ENCODE data around the gene CEP131.

The CEP131 gene

DNA sequence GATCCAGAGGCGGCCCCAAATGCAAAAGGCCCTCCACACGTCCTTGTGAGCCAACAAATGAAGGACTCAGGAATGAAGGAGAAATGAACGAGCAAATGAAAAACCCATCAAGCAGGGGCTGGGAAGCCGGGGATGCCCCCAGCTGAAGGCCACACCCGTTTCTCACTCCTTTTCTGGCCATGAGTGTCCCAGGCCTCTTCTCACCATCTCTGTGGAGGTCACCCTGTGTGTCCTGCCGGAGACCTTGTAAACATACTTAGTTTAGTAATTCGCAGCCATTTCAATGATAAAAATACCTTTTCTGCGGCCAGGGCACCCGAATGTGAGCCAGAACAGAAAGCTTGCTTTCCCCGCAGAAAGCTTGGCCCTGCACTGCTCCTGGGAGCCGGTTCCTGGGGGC lies 35.6 kb downstream of the CEP131 start:
- TF ChIP-seq, protein P1, sequence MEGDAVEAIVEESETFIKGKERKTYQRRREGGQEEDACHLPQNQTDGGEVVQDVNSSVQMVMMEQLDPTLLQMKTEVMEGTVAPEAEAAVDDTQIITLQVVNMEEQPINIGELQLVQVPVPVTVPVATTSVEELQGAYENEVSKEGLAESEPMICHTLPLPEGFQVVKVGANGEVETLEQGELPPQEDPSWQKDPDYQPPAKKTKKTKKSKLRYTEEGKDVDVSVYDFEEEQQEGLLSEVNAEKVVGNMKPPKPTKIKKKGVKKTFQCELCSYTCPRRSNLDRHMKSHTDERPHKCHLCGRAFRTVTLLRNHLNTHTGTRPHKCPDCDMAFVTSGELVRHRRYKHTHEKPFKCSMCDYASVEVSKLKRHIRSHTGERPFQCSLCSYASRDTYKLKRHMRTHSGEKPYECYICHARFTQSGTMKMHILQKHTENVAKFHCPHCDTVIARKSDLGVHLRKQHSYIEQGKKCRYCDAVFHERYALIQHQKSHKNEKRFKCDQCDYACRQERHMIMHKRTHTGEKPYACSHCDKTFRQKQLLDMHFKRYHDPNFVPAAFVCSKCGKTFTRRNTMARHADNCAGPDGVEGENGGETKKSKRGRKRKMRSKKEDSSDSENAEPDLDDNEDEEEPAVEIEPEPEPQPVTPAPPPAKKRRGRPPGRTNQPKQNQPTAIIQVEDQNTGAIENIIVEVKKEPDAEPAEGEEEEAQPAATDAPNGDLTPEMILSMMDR (IDR thresholded peaks at IDR 0.05): no peak
- no peak overlapping the region for H3K27ac ChIP-seq

DNA sequence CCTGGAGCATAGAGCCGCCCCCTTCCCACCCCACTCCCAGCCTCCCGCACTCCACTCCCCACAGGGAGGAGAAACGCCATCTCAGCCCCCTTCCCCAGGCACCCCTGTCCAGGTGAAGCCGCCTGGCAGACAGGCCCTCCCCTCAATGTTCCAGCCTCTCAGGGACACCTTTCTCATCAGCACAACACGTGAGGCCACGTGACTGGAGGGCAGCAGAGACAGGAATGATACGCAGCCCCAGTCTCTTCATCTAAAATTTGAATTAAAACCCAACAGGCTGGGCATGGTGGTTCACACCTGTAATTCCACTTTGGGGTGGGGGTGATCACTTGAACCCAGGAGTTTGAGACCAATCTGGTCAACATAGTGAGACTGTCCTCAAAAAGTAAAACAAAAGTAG lies 36.6 kb downstream of the CEP131 start:
- H3K27me3 ChIP-seq (ENCODE audit: control insufficient read depth, insufficient read depth, low read length): no peaks in the 10 kb centered on the region
- H3K4me2 ChIP-seq (ENCODE audit: low read length): no peak overlapping the region
- no peak overlapping the region for H3K27ac ChIP-seq
- no peaks in the 10 kb centered on the region for H3K36me3 ChIP-seq (ENCODE audit: control insufficient read depth, insufficient read depth, low read length)
- H3K79me2 ChIP-seq: no peaks in the 10 kb centered on the region
- no peak overlapping the region for H3K4me3 ChIP-seq (ENCODE audit: low read depth, low read length)
- no peak overlapping the region for H2AFZ ChIP-seq
- no peak overlapping the region for H3K9ac ChIP-seq
- no peaks in the 10 kb centered on the region for H3K9me3 ChIP-seq (ENCODE audit: control insufficient read depth, low read length)
- no peaks in the 10 kb centered on the region for H3K4me1 ChIP-seq
- TF ChIP-seq, protein P1 (IDR thresholded peaks at IDR 0.05): no peak

More for the DNA sequence above, 35.6 kb downstream of the CEP131 start:
- no peak overlapping the region for H3K9ac ChIP-seq
- H3K4me3 ChIP-seq (ENCODE audit: low read depth, low read length): no peak overlapping the region
- no peak overlapping the region for H3K4me2 ChIP-seq (ENCODE audit: low read length)
- H3K79me2 ChIP-seq: no peaks in the 10 kb centered on the region
- no peaks in the 10 kb centered on the region for H3K27me3 ChIP-seq (ENCODE audit: control insufficient read depth, insufficient read depth, low read length)
- H3K9me3 ChIP-seq (ENCODE audit: control insufficient read depth, low read length): no peaks in the 10 kb centered on the region
- H3K36me3 ChIP-seq (ENCODE audit: control insufficient read depth, insufficient read depth, low read length): no peaks in the 10 kb centered on the region
- no peaks in the 10 kb centered on the region for H3K4me1 ChIP-seq
- no peak overlapping the region for H2AFZ ChIP-seq

GRCh38 chr17:81184555-81184954 lies 38.2 kb downstream of the CEP131 start:
- no peak overlapping the region for H3K27ac ChIP-seq
- no peaks in the 10 kb centered on the region for H3K4me1 ChIP-seq

GRCh38 chr17:81183807-81184206 lies 39.0 kb downstream of the CEP131 start:
- TF ChIP-seq, protein P1 (IDR thresholded peaks at IDR 0.05): no peak
- Histone ChIP-seq H3K4me2 (ENCODE audit: low read length) (no peak overlapping the region), H3K9ac (no peak overlapping the region), H3K27me3 (ENCODE audit: control insufficient read depth, insufficient read depth, low read length) (no peaks in the 10 kb centered on the region), H3K79me2 (no peaks in the 10 kb centered on the region), H3K9me3 (ENCODE audit: control insufficient read depth, low read length) (no peaks in the 10 kb centered on the region), H2AFZ (no peak overlapping the region), H3K36me3 (ENCODE audit: control insufficient read depth, insufficient read depth, low read length) (no peaks in the 10 kb centered on the region), H3K4me1 (no peaks in the 10 kb centered on the region), H3K4me3 (ENCODE audit: low read depth, low read length) (no peak overlapping the region), H3K27ac (no peak overlapping the region)

More at GRCh38 chr17:81184555-81184954, 38.2 kb downstream of the CEP131 start:
- TF ChIP-seq, protein P1 (IDR thresholded peaks at IDR 0.05): no peak
- H3K9me3 ChIP-seq (ENCODE audit: control insufficient read depth, low read length): no peaks in the 10 kb centered on the region
- no peak overlapping the region for H2AFZ ChIP-seq
- H3K4me3 ChIP-seq (ENCODE audit: low read depth, low read length): no peak overlapping the region
- no peaks in the 10 kb centered on the region for H3K36me3 ChIP-seq (ENCODE audit: control insufficient read depth, insufficient read depth, low read length)
- H3K79me2 ChIP-seq: no peaks in the 10 kb centered on the region
- H3K27me3 ChIP-seq (ENCODE audit: control insufficient read depth, insufficient read depth, low read length): no peaks in the 10 kb centered on the region
- no peak overlapping the region for H3K4me2 ChIP-seq (ENCODE audit: low read length)
- H3K9ac ChIP-seq: no peak overlapping the region

DNA sequence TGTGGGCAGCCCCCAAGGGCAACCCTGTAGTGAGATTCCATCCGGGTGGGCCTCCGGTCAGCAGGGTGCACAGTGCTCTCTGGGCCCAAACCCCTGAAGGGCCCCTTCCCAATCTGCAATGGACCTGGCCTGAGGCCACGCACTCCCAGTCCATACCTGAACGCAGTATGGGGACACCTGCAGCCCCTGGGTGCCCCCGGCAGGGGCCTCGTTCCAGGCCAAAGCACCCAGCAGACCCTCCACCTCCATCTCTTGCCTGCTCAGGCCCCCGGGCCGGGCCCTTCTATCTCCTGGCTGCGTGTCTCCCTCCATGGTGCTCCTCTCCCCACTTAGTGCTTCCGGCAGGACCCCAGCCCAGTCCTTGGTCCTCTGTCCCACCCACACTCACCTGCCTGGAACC lies 39.4 kb downstream of the CEP131 start:
- Histone ChIP-seq H3K4me3 (ENCODE audit: low read depth, low read length) (no peak overlapping the region), H3K36me3 (ENCODE audit: control insufficient read depth, insufficient read depth, low read length) (no peaks in the 10 kb centered on the region), H3K27ac (no peak overlapping the region), H3K4me2 (ENCODE audit: low read length) (no peak overlapping the region), H3K79me2 (no peaks in the 10 kb centered on the region), H2AFZ (no peak overlapping the region), H3K9ac (no peak overlapping the region), H3K27me3 (ENCODE audit: control insufficient read depth, insufficient read depth, low read length) (no peaks in the 10 kb centered on the region), H3K4me1 (no peaks in the 10 kb centered on the region), H3K9me3 (ENCODE audit: control insufficient read depth, low read length) (no peaks in the 10 kb centered on the region)
- TF ChIP-seq, protein P1 (IDR thresholded peaks at IDR 0.05): no peak

All from parathyroid adenoma (tissue), 2 donors.